ENCODE data around the gene PZP.
"Not testable (repeated sequence)": the region's sequence is repeated elsewhere in the genome, so short reads cannot be mapped to it uniquely, and the experiment has no call there.

Gene PZP

DNA sequence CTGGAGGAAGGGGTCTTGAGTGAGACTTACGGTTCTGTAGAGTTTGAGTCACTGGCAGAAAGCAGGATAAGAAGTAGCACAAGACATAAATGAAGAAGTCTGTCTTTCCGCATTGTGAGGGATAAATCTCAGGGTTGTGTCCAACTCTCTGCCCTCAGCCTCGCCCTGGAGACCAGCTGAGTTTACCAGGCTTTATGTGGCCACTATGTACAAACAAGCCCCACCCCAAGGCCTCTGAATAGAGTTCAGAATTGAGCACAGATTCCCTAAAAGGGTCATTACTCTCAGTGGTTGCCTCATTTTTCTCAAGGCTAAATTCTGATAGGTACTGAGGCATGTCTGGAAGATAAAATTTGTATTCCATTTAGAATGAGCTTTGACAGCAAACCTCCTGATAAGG, at the start of gene PZP:
PZP (minus strand) TSS at position 167 of the 400 bp plus-strand sequence; CDS start at position 113, 54 bp downstream.
- no peak for DNase-seq

DNA sequence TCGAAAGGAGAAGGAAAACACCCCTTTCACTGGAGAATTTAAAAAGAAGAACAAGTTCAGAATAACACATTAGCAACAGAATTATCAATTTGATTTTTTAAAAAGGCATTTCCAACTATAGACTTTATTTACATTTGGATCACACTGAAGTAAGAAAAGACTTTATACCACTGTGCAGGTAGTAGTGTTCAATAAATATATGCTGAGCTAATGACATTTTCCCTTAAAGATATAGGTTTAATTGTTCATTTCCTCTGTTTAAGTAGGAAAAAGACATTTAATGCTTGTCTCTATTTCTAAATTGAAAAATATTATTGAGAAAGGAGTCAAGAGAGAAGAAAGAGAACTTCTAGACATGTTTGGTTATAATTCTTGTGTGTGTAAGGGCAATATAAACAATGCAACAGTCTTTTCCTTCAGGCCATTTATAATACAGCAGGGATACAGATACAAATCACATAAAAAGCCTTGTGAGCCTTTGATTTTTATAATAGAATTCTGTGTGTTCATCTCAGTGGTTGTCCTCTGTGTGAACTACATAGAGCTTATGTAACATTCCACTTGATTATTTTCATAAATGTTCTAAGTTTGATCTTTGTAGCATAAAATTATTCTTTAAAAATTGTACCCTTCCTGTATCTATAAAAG, 48.7 kb upstream of the PZP start:
- no peak for DNase-seq

DNA sequence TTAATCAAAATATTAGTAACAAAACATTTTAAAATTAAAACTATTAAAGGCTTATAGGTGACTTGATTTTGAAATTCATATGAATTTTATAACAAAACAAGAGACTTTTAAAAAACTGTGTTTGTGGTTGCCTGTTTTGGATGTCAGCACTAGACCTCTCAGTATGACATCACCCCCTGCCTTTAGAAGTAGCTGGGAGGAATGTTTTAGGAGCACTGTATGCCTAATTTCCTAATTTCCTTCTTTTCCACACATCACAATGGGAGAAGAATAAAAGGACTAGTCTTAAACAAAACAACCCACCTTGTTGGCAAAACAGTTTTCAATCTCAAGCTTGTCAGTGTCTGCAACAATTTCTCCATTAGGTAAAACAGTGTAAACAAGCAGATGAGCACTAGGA, 48.1 kb upstream of the PZP start:
- no peak for DNase-seq

DNA sequence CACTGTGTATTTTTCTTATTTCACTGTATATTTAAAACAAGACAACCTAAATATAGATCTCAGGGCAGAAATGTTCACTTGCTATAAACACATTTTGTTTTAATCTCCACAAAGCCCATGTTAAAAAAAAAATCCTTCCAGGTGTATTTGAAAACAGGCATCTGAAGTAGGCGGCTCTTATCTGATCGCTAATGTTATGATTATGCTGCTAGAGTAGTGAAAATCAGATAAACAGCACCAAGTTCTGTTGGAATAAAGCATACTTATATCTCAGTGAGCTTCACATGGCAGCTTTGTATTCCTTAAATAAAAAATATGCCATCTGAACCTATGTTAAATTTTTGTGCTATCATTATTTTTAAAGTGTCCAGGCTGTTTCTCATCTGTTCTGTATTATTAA, 47.6 kb upstream of the PZP start:
- no peak for DNase-seq

DNA sequence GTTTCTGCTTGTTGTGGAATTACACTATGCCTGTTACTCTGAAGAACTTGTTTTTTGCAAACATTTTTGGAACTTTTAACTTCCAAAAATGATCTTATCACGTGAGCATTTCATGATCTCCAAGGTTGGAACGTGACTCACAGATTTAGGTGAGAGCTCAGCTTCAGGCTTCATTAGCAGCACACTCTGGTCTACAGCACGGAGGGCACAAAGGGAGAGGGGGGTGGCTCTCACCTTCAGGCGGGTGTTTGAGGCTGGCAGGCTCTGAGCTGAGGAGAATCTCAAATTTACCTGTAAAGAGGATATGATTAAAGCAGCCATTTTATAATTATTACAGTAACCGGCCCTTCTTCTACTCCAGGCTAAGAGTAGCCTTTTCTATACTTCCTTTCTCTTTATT, 45.3 kb upstream of the PZP start:
- no peak for DNase-seq

DNA sequence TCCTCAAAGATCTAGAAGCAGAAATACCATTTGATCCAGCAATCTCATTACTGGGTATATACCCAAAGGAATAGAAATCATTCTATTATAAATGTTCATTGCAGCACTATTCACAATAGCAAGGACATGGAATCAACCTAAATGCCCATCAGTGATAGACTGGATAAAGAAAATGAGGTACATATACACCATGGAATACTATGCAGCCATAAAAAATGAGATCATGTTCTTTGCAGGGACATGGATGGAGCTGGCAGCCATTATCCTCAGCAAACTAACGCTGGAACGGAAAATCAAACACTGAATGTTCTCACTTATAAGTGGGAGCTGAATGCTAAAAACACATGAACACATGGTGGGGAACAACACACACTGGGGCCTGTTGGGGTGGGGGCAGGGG, 44.6 kb upstream of the PZP start:
- not testable (repeated sequence) for DNase-seq

DNA sequence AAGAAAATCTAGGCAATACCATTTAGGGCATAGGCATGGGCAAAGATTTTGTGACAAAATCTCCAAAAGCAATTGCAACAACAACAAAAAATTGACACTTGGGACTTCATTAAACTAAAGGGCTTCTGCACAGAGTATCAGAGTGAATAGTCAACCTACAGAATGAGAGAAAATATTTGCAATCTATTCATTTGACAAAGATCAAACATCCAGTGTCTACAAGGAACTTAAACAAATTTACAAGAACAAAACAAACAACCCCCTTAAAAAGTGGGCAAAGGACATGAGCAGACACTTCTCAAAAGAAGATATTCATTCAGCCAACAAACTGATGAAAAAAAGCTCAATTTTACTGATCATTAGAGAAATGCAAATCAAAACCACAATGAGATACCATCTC, 44.1 kb upstream of the PZP start:
- DNase-seq = no peak

DNA sequence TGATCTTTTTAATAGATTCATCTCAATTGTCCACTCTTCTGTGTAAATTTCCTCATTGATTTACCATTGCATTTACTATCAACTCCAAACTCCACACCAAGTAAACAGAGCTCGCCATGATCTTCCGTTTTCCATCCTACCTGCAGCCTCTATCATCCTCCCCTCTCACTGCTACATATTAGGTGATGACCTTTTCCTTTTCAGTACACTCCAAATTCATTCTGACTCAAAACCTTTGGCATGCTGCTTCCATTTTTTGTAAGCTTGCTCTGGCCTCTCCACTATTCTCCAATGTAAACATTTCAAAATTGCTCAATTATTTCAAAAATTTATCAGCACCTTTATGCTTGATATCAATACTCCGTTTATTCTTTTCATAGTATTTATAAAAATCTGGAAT, 40.2 kb upstream of the PZP start:
- DNase-seq = no peak

DNA sequence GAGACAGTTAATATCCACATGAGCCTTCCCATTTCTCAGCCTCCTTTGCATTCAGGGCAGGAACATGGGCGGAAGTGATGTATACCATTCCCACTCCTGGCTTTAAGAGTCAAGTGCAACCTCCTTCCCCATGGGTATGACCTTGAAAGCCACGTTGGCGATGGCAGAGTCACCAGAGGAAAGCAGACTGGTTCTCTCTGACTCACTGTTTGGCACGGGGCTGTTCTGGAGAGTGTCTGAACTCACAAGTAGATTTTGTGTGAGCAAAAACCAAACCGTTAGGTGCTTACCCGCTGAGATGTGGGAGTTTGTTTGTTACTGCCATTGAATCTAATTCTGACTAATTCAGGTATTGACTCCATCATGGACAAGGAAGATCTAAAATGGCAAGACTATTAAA, 36.7 kb upstream of the PZP start:
- DNase-seq = peak in 1 of 4 experiments; percentile 25

DNA sequence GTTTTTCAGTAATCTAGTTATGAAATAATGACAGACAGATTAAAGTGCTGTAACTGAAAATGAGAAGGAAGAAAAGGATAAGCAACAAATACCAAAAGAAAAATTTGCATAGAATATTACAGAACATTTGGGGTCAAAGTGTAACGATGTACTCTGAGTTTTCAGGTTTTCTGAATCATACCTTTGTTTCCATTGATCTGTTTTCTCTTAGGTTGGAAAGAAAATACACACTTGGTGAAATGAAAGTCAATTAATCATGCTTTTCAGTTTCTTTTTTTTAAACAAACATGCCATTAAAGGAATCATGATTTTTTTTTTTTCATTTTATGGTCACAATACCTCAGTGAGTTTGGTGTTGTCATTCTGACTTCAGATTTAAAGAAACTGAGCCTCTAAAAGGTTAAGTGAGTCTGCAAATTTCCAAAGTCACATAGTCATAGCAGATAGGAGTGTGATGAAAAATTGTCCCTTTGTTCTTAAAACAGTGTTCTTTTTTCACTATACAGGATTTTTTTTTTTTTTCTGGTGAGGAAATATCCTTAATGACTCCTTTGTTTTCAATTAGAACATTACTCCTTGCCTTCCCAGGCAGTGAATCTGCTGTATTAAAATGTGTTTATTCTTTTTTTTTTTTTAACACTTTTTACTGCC, 35.9 kb upstream of the PZP start:
- no peak for DNase-seq

DNA sequence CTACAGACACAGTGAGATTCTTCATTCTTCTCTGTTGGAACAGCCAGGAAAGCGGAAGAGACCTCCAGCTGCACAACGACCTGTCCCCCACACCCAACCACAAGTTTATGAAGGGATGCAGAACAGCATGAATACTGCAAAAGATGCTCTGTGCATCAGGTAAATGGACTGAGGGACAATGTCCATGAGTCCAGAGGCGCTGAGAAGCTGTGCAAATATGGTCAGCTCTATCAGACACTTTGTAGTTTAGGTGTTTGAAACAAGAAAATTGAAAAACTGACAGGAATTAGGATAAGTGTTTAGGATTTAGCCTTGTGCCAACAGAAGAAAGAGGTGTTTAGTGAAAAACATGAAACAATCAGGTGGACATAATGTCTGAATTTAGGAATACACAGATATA, 33.1 kb upstream of the PZP start:
- DNase-seq = no peak

DNA sequence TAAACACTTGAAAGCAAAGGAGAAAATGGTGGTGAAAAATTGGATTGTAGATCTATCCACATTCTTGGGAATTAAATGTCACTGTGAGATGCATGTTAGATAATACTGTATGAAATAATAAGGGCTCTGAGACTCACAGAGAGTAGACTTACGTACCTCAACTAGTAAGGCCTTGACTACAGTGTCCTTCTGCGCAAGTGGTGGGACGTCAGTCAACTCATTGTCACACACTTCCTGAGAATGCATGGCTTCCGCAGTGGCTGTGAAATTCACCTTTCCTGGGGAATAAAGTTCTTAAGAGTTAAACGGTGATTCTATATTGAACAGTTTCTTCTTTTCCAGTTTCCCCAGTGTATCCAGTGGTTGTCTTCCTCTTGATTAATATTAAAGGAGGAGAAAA, 32.6 kb upstream of the PZP start:
- DNase-seq = no peak

DNA sequence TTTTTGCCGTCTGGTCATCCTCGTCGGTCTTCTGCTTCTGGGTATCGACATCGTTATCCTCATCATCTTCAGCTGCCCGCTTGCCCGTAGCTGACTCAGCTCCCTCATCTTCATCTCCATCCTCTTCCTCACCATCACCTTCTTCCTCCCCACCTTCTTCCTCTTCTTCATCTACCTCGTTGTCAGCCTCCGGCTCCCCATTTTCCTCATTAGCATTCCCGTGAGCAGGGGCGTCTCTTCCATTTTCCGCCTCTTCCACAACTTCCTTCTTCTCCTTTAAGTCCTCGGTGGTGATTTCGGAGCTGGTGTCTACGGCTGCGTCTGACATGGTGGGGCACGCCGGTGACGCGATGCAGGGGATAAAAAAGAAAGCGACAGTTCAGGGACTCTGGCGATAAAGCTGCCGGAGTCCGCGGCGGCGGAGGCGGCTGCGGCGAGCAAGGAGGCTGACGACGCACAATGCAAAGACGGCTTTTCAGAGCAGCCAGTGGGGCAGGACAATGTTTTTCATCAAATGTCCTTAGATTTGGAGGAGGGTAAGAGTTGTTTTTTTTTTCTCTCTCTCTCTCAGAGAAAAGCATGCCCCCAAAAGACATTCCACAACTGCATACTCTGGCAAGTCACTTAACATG, 31.9 kb upstream of the PZP start:
- not testable (repeated sequence) for DNase-seq

DNA sequence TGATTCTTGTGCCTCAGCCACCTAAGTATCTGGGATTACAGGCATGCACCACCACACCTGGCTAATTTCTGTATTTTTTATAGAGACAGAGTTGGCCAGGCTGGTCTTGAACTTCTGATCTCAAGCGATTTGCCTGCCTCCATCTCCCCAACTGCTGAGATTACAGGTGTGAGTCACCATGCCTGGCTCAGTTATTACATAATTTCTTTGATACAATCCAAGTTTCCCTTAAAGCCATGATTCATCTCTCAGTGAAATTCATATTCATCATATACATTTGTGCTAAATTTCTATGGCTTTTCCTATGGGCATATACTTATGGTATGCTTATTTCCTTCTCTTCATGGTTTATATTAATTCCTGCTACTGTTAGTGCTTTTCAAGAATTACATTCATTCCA, 29.1 kb upstream of the PZP start:
- DNase-seq = no peak

DNA sequence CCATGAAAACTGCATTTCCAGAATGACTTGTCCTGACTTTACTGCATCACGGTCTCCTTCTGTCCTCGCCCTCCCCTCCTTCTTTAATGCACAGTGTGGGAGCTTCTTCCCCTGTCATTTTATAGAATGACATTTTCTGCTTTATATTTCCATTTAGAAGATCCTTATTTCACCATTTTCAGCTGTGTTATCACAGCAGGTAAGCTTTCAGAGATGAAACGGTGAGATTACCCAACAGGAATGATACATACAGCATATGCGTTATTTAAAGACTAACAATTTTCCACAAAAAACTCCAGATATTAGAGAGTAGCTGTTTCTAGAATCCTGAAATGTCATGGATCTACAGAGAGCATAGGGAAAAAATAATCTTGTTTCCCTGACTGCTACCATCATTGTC, 27.3 kb upstream of the PZP start:
- no peak for DNase-seq

DNA sequence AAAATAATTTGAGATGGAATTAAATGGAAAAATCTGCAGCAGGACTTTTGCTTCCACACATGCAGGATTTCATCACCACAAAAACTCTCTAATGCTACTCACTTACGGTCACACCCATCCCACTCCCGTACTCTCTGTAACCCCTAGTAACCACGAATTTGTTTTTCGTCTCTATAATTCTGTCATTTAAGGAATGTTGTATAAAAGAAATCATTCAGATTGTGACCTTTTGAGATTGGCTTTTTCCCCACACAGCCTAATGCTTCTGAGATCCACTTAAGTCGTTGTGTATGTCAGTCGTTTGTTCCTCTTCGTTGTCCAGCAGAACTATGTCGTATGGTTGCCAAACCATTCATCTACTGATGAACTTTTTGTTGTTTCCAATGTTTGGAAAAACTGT, 19.8 kb upstream of the PZP start:
- DNase-seq = no peak

DNA sequence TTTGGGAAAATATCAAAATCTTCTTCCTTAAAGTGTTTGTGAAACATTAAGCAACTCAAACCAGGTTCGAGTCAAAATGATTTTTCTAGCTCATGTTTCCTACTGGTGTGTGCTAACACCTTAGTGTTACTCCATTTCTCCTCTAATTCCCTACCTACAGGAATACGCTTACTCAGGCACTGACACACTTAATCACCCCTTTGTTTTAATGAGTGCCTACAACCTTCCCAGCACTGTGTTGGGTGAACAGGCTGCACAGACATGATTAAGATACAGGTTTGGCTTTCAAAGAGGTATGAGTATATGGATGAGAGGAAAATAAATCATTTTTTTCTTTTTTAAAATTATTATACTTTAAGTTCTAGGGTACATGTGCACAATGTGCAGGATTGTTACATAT, 15.6 kb upstream of the PZP start:
- no peak for DNase-seq

DNA sequence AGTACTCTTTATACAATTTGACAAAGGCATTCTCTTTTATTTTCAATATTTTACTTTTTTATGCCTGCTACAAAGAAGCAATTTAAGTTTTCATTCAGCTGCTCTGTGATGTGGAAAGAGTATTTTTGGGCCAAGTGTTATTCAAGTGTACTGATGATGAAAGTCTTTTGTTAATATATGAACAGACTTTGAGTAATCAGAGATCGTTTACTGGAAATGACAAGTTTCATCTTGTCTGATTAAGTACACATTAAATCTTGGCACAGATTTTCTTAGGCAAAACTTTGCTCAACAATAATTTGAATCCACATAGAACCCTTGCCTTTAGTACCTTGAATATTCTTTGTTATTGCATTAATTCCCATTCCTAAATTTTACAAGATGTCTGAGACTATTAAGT, 13.3 kb upstream of the PZP start:
- no peak for DNase-seq

DNA sequence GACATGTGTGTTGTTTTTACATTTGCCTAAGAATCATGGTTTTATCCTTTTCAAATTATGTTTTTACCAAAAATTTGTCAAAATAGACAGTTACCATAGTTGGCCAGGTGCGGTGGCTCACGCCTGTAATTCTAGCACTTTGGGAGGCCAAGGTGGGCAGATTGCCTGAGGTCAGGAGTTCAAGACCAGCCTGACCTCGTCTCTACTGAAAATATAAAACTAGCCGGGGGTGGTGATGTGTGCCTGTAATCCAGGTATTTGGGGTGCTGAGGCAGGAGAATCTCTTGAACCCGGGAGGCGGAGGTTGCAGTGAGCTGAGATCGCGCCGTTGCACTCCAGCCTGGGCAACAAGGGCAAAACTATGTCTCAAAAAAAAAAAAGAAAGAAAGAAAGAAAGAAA, 12.8 kb upstream of the PZP start:
- not testable (repeated sequence) for DNase-seq

DNA sequence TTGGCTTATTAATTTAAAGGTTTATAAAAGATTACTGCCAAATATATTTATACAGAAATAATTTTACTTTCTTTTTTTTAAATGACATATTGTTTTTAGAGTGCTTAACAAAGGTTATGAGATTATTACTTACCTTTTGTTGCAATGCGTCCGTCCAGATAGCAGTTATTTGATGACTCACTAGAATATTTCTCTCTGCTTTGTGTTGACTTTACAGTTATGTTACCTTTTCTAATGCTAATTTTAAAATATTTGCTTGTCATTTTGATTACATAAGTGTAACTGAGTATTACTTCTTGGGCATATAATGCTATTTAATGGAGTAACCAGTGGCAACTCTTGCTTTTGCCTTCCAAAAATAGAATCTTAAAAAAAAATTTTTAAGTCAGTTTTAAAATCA, 6.3 kb upstream of the PZP start:
- no peak for DNase-seq

DNA sequence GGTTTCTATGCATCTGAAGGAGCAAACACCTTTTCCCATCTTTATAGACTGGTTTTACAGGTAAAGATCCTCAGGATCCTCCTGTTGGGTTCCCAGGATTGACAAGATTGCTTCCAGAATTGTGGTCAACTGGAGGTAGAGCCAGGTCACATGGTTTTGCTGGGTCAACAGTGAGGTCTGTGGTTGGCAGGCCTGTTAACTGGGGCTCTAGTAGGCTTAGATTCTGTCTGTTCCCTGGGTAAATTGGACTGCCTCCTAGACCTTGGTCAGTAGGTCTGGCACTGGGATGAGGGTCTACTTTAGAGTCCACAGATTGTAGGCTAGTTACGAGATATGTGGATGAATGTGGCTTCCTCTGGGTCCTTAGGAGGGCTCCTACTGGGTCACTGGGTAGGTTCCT, 3.5 kb upstream of the PZP start:
- no peak for DNase-seq

DNA sequence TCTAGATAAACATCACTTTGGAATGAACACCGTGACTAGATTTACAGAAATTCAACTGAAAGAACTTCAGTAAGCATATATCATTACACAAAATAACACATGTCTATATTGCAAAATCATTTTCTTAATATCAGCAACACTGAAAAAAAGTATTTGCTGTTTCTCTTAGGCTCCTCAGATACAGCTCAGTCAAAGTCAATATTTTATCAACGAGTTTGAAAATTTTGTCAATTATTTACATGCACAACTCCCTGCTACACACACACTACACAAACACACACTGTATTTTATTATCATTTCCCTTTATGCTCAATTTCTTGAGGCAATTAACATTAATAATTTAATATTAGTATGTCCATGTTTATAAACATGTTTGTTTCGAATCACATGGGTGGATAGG, 3.8 kb downstream of the PZP start:
- DNase-seq = no peak

DNA sequence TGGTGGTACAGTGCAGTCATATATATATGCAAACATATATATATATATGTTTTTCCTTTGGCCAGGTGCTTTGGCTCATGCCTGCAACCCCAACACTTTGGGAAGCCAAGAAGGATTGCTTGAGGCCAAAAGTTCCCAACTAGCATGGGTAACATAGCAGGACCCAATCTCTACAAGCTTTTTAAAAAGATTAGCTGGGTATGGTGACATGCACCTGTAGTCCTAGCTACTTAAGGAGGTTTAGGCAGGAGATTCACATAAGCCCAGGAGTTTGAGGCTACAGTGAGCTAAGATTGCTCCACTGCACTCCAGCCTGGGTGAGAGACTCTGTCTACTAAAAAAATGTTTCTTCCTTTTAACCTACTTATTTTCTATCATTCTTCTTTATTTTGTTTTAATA, 10.2 kb downstream of the PZP start:
- no peak for DNase-seq

DNA sequence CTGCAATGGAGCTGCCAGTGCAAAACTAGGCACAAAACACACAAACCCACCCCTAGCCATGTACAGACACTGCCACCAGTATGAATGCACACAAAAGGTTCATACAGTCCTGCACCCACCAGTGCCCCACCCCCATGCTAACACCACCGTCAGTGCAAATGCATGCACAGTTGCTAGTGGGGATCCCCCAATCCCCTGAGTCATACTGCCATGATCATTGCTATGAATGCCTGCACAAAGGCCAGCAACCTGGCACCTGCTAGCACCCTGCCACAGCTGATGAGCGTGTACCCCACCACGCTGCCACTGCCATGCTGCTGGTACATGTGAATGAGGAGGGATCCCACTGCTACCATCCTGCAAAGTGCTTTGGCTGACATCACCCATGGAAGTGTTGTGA, 23.9 kb downstream of the PZP start:
- DNase-seq = no peak

DNA sequence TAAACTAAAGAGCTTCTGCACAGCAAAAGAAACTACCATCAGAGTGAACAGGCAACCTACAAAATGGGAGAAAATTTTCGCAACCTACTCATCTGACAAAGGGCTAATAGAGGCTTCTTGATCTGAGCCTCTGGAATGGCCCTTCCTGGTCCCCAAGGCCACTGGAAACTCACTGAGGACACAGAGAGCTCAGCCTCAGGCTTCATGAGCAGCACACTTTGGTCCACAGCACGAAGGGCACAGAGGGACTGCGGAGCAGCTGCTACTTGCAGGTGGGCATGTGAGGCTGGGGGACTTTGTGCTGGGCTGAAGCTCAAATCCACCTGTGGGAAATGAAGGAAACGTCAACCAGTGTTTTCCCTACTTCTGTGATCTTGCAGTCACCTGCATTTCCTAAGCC, 27.4 kb downstream of the PZP start:
- no peak for DNase-seq

Data from activated CD4-positive, CD25-positive, alpha-beta regulatory T cell (primary cell).